DMS53 treated with DMSO at 0.1 percent for 48 hours (cell line): ENCODE results near the gene USP36.
"Not testable (repeated sequence)": the region's sequence is repeated elsewhere in the genome, so short reads cannot be mapped to it uniquely, and the experiment has no call there.

ENCODE experiments used
- DNase-seq: peaks from one replicate; lab custom pipeline; 2025; ENCODE audit not compliant: unreplicated experiment; lab: John Stamatoyannopoulos, UW

Gene USP36

GRCh38 chr17:78873519-78874340 lies 33.1 kb upstream of the USP36 start:
- peak; percentile 90 for DNase-seq

DNA sequence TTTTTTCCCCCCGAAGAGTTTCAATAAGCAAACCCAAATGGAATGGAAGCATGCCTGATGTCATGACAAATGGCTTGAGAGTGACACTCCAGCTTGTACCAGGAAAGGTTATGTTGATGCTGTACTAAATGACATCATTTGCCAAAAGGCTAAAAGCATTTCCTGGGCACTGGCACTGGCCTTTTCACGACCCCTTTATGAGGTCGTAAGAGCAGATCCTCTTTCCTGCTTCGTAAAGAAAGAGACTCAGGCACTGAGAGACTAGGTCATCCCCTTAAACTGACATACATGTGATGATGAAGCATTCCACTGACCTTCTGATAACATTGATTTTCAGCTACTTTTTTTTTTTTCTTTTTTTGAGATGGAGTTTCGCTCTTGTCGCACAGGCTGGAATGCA lies 31.9 kb upstream of the USP36 start:
- DNase-seq = no peak

GRCh38 chr17:78870621-78871020 lies 30.0 kb upstream of the USP36 start:
- DNase-seq = no peak

- no peak for DNase-seq
These were observed 27.8 kb upstream of the USP36 start for GRCh38 chr17:78868391-78868790.

DNA sequence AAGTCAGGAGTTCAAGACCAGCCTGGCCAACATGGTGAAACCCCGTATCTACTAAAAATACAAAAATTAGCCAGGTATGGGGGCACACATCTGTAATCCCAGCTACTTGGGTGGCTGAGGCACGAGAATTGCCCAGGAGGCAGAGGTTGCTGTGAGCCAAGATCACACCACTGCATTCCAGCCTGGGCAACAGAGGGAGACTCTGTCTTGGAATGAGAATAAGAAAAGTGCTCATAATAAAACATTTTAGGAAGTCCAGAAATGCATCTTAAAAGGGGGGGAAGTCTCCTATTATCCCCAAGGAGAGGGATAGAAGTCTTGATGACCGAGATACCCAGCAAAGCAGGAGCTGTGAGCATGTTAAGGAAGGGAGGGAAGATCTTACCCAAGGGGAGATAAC lies 26.4 kb upstream of the USP36 start:
- DNase-seq = not testable (repeated sequence)

GRCh38 chr17:78865682-78866390 lies 25.2 kb upstream of the USP36 start:
- DNase-seq = peak; percentile 77

GRCh38 chr17:78864117-78864516 lies 23.5 kb upstream of the USP36 start:
- DNase-seq = no peak

DNA sequence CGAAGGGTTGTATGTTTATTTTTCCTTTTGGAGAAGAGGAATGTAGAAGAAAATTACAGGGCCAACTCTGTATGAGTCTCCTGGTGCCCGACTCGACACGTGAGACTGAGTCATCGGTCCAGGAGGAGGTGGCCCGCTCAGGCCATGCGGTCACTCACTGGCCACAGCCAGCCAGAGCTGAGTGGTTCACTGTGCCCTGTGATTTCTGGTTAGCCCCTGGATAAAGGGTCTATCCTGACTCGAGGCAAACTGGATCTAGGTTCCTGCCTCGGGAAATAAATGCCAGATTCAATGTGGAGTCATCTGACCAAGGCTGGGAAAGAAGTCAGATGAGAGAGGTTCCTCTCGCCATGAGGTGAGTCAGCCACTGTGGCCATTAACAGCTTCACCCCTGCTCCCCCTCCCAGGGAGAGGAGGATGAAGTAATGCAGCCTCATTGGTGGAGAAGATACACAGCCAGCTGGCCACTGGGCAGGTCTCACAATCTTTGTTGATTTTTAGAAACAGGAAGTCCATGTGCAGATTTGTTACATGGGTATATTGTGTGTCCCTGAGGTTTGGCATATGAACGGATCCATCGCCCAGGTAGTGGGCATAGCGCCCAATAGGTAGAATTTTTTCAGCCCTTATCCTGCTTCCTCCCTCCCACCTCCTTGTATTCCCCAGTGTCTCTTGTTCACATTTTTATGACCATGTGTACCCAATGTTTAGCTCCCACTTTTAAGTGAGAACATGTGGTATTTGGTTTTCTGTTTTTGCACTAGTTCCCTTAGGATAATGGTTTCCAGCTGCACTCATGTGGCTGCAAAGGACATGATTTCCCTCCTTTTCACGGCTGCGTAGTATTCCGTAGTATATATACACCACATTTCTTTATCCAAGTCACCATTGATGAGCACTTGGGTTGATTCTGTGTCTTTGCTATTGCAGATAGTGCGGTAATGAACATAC lies 21.7 kb upstream of the USP36 start:
- DNase-seq = peak; percentile 47

- DNase-seq = no peak
These were observed 20.6 kb upstream of the USP36 start for GRCh38 chr17:78861229-78861628.

DNA sequence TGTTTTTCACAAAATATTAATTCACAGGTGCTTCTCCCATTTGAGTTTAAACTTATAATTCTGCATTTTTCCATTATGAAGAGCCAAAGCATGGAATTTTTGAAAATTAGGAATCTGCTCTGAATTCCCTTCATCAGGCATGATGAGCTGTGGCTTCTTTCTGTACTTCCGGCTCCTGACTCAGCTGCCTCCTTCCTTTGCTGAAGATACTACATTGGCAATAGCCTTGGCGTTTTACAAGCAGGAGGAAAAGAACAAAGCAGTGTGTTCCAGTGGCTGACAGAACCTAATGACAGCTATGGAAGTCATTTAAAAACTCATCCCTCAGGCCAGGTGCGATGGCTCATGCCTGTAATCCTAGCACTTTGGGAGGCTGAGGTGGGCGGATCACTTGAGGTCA lies 18.4 kb upstream of the USP36 start:
- DNase-seq = no peak

DNA sequence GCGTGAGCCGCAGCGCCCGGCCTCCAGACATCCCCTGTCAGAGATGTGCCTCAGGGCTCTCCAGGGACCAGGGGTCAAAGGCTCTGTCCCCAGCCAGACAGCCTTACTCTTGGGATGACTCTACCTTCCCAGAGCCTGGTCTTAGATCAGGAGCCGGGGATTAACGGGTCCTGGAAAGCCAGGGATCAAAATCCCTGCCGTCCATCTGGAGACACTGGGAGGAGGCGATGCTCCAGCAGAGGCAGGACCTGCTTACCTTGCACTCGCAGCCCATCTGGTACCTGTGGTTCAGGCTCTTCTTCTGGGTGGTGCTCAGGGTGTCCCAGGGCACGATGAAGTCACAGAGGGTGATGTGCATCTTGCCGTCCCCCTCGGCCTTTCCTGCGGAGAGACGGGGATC lies 16.7 kb upstream of the USP36 start:
- no peak for DNase-seq

GRCh38 chr17:78855561-78856165 lies 15.0 kb upstream of the USP36 start:
- no peak for DNase-seq

DNA sequence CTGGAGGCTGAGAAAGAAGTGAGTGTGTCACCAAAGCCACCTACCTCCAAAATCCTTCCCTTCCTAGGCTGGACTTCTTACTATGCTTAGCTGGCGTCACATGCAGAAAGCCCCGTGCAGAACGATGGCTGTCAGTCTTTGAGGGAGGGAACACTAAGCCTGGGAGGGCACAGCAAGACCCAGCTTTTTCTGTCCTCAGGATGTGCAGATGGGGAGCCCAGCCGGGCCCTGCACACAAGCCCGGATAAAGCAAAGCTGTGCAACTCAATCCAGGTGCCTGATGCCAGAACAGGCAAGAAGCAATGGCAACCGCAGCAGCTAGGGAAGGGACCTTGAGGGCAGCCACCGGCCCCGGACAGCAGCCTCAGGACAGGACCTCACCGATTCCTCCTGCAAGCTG lies 13.9 kb upstream of the USP36 start:
- no peak for DNase-seq

GRCh38 chr17:78853926-78854394 lies 13.3 kb upstream of the USP36 start:
- DNase-seq = no peak

GRCh38 chr17:78852709-78853121 lies 12.1 kb upstream of the USP36 start:
- no peak for DNase-seq

DNA sequence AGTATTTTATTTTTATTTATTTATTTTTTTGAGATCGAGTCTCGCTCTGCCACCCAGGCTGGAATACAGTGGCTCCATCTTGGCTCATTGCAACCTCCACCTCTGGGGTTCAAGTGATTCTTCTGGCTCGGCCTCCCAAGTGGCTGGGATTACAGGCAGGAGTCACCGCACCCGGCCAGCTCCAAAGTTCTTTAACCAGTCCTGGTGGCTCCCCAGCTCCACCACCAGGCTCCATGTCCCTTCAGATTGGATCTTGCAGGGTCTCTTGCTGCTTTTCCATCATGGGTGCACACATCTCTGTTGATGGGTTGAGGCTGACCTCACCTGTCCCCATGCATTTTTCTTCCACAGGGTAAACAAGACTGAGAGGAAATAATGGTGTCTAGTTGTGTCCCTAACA lies 8.4 kb upstream of the USP36 start:
- no peak for DNase-seq

GRCh38 chr17:78847052-78847451 lies 6.4 kb upstream of the USP36 start:
- DNase-seq = no peak

- no peak for DNase-seq
These were observed 3.8 kb upstream of the USP36 start for GRCh38 chr17:78844301-78845005.

DNA sequence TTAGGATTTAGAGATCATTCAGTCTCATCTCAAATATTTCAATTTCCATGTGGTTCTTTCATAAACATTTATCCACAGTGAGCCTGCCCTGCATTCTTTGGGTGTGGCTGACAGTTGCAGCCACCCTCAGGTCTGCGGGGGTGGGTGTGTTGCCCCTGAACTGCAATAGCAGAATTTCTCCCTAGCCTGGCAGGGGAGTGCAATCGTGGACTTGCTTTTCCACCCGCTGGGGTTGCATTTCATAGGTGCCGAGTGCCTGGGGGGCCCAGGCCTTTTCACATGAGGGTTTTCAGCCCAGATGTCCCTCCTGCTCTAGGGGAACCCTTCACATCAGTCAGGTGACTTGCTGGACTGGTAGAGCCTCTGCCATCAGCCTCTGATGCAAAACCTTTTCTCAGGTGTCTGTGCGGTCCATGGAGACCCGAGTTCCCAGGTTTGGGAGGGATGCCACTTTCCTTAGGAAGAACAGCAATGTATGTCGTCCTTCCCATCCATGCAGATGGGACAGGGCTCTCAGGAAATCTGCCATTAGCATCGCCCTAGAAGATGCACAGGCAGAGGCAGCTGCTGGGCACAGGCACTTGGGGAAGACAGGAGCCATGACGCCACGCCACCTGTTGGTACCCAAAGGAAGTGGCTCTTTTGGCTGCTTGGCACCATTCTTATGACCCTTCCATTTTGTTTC lies 2.4 kb upstream of the USP36 start:
- DNase-seq = peak; percentile 65

- DNase-seq = no peak
These were observed 159 bp downstream of the USP36 start for GRCh38 chr17:78840530-78840779.
